ENCODE data around the gene RNU1-2.
A peak's percentile ranks its signal among the peaks of the same experiment; 100 is the strongest.
"Not testable (repeated sequence)": the region's sequence is repeated elsewhere in the genome, so short reads cannot be mapped to it uniquely, and the experiment has no call there.

The RNU1-2 gene

GRCh38 chr1:16888860-16889816 lies 6.6 kb upstream of the RNU1-2 start:
- DNase-seq (ENCODE audit: low spot score) = peak; percentile 56

GRCh38 chr1:16890539-16891021 lies 5.2 kb upstream of the RNU1-2 start:
- not testable (repeated sequence) for DNase-seq (ENCODE audit: low spot score)

GRCh38 chr1:16891057-16891456 lies 4.7 kb upstream of the RNU1-2 start:
- DNase-seq (ENCODE audit: low spot score) = not testable (repeated sequence)

GRCh38 chr1:16892978-16893525 lies 2.7 kb upstream of the RNU1-2 start:
- not testable (repeated sequence) for DNase-seq (ENCODE audit: low spot score)

GRCh38 chr1:16893796-16894195 lies 2.0 kb upstream of the RNU1-2 start:
- not testable (repeated sequence) for DNase-seq (ENCODE audit: low spot score)

GRCh38 chr1:16894338-16894737 lies 1.4 kb upstream of the RNU1-2 start:
- DNase-seq (ENCODE audit: low spot score) = not testable (repeated sequence)

- not testable (repeated sequence) for DNase-seq (ENCODE audit: low spot score)
Measured at GRCh38 chr1:16895233-16895597, 565 bp upstream of the RNU1-2 start.

GRCh38 chr1:16896316-16897055 lies 706 bp downstream of the RNU1-2 start:
- peak; percentile 49 for DNase-seq (ENCODE audit: low spot score)

- DNase-seq (ENCODE audit: low spot score) = not testable (repeated sequence)
Measured at GRCh38 chr1:16897653-16898052, 1.9 kb downstream of the RNU1-2 start.

GRCh38 chr1:16898298-16898697 lies 2.5 kb downstream of the RNU1-2 start:
- DNase-seq (ENCODE audit: low spot score) = not testable (repeated sequence)

GRCh38 chr1:16899020-16899419 lies 3.2 kb downstream of the RNU1-2 start:
- DNase-seq (ENCODE audit: low spot score) = not testable (repeated sequence)

- no peak for DNase-seq (ENCODE audit: low spot score)
Measured at GRCh38 chr1:16900751-16901150, 5.0 kb downstream of the RNU1-2 start.

- DNase-seq (ENCODE audit: low spot score) = not testable (repeated sequence)
Measured at GRCh38 chr1:16901371-16901770, 5.6 kb downstream of the RNU1-2 start.

GRCh38 chr1:16903054-16903453 lies 7.3 kb downstream of the RNU1-2 start:
- DNase-seq (ENCODE audit: low spot score) = no peak

GRCh38 chr1:16903458-16903796 lies 7.6 kb downstream of the RNU1-2 start:
- DNase-seq (ENCODE audit: low spot score) = no peak

- peak; percentile 100 for DNase-seq (ENCODE audit: low spot score)
Measured at GRCh38 chr1:16904560-16905109, 8.9 kb downstream of the RNU1-2 start.

GRCh38 chr1:16905110-16905867 lies 9.5 kb downstream of the RNU1-2 start:
- DNase-seq (ENCODE audit: low spot score) = no peak

- no peak for DNase-seq (ENCODE audit: low spot score)
Measured at GRCh38 chr1:16905868-16906702, 10.3 kb downstream of the RNU1-2 start.

GRCh38 chr1:16906873-16907272 lies 11.1 kb downstream of the RNU1-2 start:
- DNase-seq (ENCODE audit: low spot score) = no peak

Data from CD4-positive, alpha-beta T cell treated with Interleukin-6 at 100 ng/mL for 8 hours (primary cell).